ENCODE data around the gene PRTN3. TPM values are rescaled to one million over a fixed set of nuclear protein-coding genes. Genes with fewer than 3 reads are reported as not detected.

PRTN3 gene
- total RNA-seq, 1 donor from 2014 or later, result not detected

DNA sequence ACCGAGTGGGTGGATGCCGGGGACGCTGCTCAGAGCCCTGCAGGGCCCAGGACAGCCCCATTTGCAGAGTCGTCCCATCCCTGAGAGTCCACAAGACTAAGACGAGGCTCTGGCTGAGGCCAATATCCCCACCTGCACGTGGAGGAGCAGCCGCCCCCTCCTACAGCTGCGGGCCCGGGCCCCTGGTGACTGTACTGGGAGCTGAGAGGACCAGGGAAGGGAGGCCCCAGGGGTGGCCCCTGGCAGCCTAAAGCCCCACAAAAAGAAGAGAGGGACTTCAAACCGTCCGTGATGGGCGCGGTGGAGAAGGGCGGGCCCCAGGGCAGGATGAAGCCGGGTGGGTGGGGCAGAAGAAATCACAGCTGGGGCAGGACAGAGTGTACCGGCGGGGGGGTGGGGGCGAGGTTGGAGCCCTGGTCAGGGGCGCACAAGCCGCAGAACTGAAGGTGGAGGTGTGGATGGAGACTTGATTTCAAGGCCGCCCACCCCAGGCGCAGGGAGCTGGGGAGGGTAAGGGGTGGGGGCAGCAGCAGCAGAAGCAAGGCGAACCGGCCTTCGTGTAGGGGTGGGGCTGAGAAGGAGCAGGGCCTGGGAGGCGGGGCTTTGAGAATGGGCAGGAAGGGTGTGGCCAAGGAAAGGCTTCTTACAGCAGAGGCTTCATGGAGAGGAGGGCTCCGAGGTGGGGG lies 31.6 kb downstream of the PRTN3 start:
- H3K27ac Mint-ChIP-seq, result peak overlapping the region; percentile 84

DNA sequence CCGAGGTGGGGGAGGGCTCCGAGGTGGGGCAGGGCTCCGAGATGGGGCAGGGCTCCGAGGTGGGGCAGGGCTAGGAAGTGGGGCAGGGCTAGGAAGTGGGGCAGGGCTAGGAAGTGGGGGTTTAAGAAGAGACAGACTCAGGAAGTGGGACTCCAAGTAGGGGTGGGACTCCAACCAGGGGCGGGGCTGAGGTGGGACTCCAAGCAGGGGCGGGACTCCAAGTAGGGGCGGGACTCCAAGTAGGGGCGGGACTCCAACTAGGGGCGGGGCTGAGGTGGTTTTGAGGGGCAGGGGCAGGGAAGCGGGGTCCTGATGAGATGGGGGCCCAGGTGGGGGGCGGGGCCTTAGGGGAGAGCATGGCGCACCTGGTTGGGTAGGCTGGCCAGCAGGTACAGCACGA lies 32.3 kb downstream of the PRTN3 start:
- Mint-ChIP-seq H3K27ac (no peak overlapping the region), H3K4me1 (ENCODE audit: unreplicated experiment) (peaks cover 3% of the 10 kb centered on the region), H3K27me3 (no peaks in the 10 kb centered on the region), H3K36me3 (peaks cover 7% of the 10 kb centered on the region), H3K4me3 (no peak overlapping the region), H3K9me3 (no peaks in the 10 kb centered on the region)
- no peak for TF ChIP-seq CTCF (conservative IDR thresholded peaks at IDR 0.05)
- no peak for DNase-seq (ENCODE audit: extremely low spot score, unreplicated experiment)

More for the DNA sequence above, 31.6 kb downstream of the PRTN3 start:
- no peaks in the 10 kb centered on the region for H3K9me3 Mint-ChIP-seq
- H3K4me3 Mint-ChIP-seq, result peak overlapping the region; percentile 51
- H3K36me3 Mint-ChIP-seq, result peaks cover 10% of the 10 kb centered on the region
- peaks cover 6% of the 10 kb centered on the region for H3K4me1 Mint-ChIP-seq (ENCODE audit: unreplicated experiment)
- H3K27me3 Mint-ChIP-seq, result no peaks in the 10 kb centered on the region
- DNase-seq (ENCODE audit: extremely low spot score, unreplicated experiment), result no peak
- no peak for TF ChIP-seq CTCF (conservative IDR thresholded peaks at IDR 0.05)

GRCh38 chr19:873561-874041 lies 32.8 kb downstream of the PRTN3 start:
- H3K9me3 Mint-ChIP-seq, result no peaks in the 10 kb centered on the region
- H3K36me3 Mint-ChIP-seq, result peaks cover 7% of the 10 kb centered on the region
- peaks cover 3% of the 10 kb centered on the region for H3K4me1 Mint-ChIP-seq (ENCODE audit: unreplicated experiment)
- no peak overlapping the region for H3K4me3 Mint-ChIP-seq
- no peak for DNase-seq (ENCODE audit: extremely low spot score, unreplicated experiment)
- H3K27me3 Mint-ChIP-seq, result no peaks in the 10 kb centered on the region
- TF ChIP-seq CTCF (conservative IDR thresholded peaks at IDR 0.05), result no peak
- no peak overlapping the region for H3K27ac Mint-ChIP-seq

GRCh38 chr19:875265-875879 lies 34.6 kb downstream of the PRTN3 start:
- Mint-ChIP-seq H3K9me3 (no peaks in the 10 kb centered on the region), H3K27ac (no peak overlapping the region), H3K36me3 (peaks cover 3% of the 10 kb centered on the region), H3K27me3 (no peaks in the 10 kb centered on the region), H3K4me3 (no peak overlapping the region), H3K4me1 (ENCODE audit: unreplicated experiment) (peaks cover 3% of the 10 kb centered on the region)
- TF ChIP-seq CTCF (conservative IDR thresholded peaks at IDR 0.05), result no peak
- no peak for DNase-seq (ENCODE audit: extremely low spot score, unreplicated experiment)

- Mint-ChIP-seq H3K27ac (no peak overlapping the region), H3K27me3 (no peaks in the 10 kb centered on the region), H3K4me1 (ENCODE audit: unreplicated experiment) (peaks cover 3% of the 10 kb centered on the region), H3K36me3 (peaks cover 3% of the 10 kb centered on the region), H3K4me3 (no peak overlapping the region), H3K9me3 (no peaks in the 10 kb centered on the region)
- TF ChIP-seq CTCF (conservative IDR thresholded peaks at IDR 0.05), result no peak
- DNase-seq (ENCODE audit: extremely low spot score, unreplicated experiment), result no peak
Measured at GRCh38 chr19:876089-876488, 35.3 kb downstream of the PRTN3 start.

Data from type B pancreatic cell (in vitro differentiated cells).